Stimulated activated naive CD8-positive, alpha-beta T cell treated with anti-CD3 and anti-CD28 coated beads, Interleukin-15, amount 100 ng/mL, for 72 hours (primary cell): ENCODE measurements around the gene SOCS7.

ENCODE experiments used
- ATAC-seq: fragments of 150-1000 bp; cut with Tn5 transposase; 2 replicates; pipeline ENCODE4 v1.10.0; 2021; ENCODE audit warnings: mild to moderate bottlenecking, moderate library complexity
- DNase-seq, 2 donors: peaks; one replicate each; pipeline ENCODE4 v3.0.0; 2021 to 2022
- H3K27ac Mint-ChIP-seq, 2 donors: one replicate each; pipeline ENCODE4 v1.8.0; 2022; ENCODE audit warnings: mild to moderate bottlenecking in 2 of 2, mixed read lengths in 2 of 2, moderate library complexity in 2 of 2
- H3K27me3 Mint-ChIP-seq: one replicate; pipeline ENCODE4 v1.8.0; 2022; ENCODE audit warnings: mixed read lengths
- H3K4me1 Mint-ChIP-seq: one replicate; pipeline ENCODE4 v1.8.0; 2022; ENCODE audit warnings: mild to moderate bottlenecking, mixed read lengths
- H3K4me3 Mint-ChIP-seq, 2 donors: one replicate each; pipeline ENCODE4 v1.8.0; 2022; ENCODE audit warnings: mild to moderate bottlenecking in 2 of 2, mixed read lengths in 2 of 2, moderate library complexity in 1 of 2
- H3K9me3 Mint-ChIP-seq, 2 donors: one replicate each; pipeline ENCODE4 v1.8.0; 2022; ENCODE audit warnings: mixed read lengths in 2 of 2

The SOCS7 gene

DNA sequence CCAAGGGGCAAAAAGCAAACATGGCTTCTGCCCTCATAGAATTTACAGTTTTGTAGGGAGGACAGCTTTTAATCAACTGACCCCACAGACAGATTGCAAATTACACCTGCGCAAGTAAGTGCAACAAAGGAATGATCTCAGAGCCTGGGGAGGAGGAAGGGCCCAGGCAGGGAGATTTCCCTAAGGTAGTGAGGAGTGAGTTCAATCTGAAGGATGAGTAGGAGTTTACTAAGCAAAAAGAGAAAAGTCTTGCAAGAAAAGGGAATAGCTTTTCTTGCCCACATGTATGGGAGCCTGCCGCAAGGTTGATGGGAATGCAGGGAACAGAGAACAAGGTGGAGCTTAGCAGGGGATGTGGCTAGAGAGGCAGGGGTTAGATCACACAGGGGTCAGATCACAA, 1.6 kb upstream of the SOCS7 start:
- peaks cover 50% of the 10 kb centered on the region for H3K4me1 Mint-ChIP-seq
- H3K27me3 Mint-ChIP-seq: no peaks in the 10 kb centered on the region
- H3K9me3 Mint-ChIP-seq: no peaks in the 10 kb centered on the region
- peak overlapping the region; percentile 23 to 27 for H3K4me3 Mint-ChIP-seq
- ATAC-seq (no peak), DNase-seq (no peak)
- H3K27ac Mint-ChIP-seq: no peak overlapping the region

DNA sequence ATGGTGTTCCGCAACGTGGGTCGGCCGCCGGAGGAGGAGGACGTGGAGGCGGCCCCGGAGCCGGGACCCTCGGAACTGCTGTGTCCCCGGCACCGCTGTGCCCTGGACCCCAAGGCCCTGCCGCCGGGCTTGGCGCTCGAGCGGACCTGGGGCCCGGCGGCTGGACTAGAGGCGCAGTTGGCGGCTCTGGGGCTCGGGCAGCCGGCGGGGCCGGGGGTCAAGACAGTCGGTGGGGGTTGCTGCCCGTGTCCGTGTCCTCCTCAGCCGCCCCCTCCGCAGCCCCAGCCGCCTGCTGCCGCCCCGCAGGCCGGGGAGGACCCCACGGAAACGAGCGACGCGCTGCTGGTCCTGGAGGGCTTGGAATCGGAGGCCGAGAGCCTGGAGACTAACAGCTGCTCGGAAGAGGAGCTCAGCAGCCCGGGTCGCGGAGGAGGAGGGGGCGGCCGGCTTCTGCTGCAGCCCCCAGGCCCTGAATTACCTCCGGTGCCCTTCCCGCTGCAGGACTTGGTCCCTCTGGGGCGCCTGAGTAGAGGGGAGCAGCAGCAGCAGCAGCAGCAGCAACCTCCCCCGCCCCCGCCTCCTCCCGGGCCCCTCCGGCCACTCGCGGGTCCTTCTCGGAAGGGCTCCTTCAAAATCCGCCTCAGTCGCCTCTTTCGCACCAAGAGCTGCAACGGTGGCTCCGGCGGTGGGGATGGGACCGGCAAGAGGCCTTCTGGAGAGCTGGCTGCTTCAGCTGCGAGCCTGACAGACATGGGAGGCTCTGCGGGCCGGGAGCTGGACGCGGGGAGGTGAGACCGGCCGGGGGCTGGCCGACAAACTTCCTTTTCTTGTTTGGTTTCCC, 821 bp downstream of the SOCS7 start:
- Mint-ChIP-seq H3K4me1 (peaks cover 71% of the 10 kb centered on the region), H3K27me3 (no peaks in the 10 kb centered on the region), H3K9me3 (no peaks in the 10 kb centered on the region), H3K4me3 (peak overlapping the region; percentile 82 to 88), H3K27ac (peak overlapping the region; percentile 67 to 76)
- ATAC-seq: peak; percentile 39
- peak; percentile 30 to 39 for DNase-seq

DNA sequence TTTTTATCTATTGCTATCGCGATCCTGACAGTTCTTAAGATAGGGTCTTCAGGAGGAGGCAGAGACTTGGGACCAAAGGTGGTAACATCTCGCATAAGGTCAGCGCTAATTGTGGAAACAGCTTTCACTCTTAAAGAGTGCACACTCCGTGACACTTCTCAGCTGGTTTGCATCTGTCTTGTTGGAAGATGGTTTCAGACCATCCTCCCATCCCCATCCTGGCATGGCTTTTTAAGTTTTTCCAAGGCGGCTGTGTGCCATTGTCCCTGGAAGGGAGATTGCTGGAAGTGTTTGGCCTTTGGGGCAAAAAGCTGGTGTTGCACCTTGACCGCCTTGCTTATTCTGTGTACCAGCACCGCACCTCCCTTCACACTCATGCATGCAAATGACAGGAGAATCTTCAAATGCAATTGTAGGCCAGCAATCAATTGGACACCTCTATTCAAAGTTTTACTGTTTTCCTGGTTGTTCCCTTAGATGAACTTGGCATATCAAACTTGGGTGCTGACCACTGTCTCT, 1.5 kb downstream of the SOCS7 start:
- Mint-ChIP-seq H3K27ac (peak overlapping the region; percentile 67 to 76), H3K4me1 (peaks cover 75% of the 10 kb centered on the region), H3K27me3 (no peaks in the 10 kb centered on the region), H3K4me3 (peak overlapping the region; percentile 82 to 88), H3K9me3 (no peaks in the 10 kb centered on the region)
- ATAC-seq (no peak), DNase-seq (no peak)

DNA sequence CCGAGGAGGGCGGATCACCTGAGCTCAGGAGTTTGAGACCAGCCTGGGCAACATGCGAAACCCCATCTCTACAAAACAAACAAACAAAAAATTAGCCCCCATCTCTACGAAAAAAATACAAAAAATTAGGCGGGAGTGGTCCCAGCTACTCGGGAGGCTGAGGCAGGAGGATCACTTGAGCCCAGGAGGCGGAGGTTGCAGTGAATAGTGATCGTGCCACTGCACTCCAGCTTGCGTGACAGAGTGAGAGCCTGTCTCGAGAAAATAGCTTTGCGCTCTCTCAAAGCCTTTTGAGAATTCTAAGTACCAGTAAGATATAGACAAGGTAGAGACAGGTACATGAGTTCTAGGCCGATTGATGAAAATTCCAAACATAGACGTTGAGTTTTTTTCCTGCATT, 2.0 kb downstream of the SOCS7 start:
- H3K27ac Mint-ChIP-seq: no peak overlapping the region

DNA sequence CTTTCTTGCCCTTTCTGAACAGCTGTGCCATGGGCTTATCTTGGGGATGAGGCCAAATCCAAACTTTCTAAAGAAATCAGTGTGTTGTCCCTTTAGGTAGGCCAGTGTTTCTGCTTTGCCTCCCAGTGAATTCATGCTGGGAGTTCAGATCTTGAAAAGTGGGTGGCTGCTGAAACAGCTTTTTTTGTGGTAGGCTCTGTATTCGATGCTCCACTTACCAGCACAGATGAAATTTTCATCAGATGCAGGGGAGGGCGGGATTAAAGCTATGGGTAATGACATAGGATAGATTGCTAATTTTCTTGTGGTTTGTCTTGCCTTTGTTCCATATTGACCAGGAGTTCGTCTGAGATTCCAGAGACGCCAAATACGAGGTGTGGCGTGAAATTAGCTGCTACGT, 2.8 kb downstream of the SOCS7 start:
- H3K4me3 Mint-ChIP-seq: peak overlapping the region; percentile 6 to 36
- H3K4me1 Mint-ChIP-seq: peaks cover 67% of the 10 kb centered on the region
- no peaks in the 10 kb centered on the region for H3K9me3 Mint-ChIP-seq
- no peak overlapping the region for H3K27ac Mint-ChIP-seq
- DNase-seq: no peak
- H3K27me3 Mint-ChIP-seq: no peaks in the 10 kb centered on the region
- no peak for ATAC-seq

More for the DNA sequence above, 2.0 kb downstream of the SOCS7 start:
- Mint-ChIP-seq H3K9me3 (no peaks in the 10 kb centered on the region), H3K27me3 (no peaks in the 10 kb centered on the region), H3K4me1 (peaks cover 75% of the 10 kb centered on the region), H3K4me3 (peak overlapping the region; percentile 82 to 88)
- ATAC-seq (no peak), DNase-seq (no peak)

DNA sequence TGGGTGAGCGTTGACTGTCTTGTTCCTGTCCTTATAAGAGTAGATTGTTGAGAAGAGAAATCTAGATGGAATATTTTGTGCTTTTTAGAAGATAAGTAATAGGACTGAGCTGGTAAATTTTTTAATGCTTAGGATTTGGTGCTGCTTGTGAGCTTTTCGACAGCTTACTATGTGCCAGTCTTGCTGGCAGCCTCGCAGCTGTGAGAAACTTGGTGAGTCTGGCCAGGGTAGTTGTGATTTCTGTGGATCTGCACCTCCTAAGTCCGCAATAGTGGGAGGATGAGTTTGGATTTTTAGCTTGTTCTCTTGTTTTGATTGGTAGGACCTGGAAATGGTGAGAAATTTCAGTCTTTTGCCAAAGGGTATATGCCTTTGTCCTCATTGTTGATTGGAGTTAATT, 3.6 kb downstream of the SOCS7 start:
- Mint-ChIP-seq H3K27ac (no peak overlapping the region), H3K4me1 (peaks cover 59% of the 10 kb centered on the region), H3K27me3 (no peaks in the 10 kb centered on the region), H3K9me3 (no peaks in the 10 kb centered on the region), H3K4me3 (peak overlapping the region in 1 of 2 donors; percentile 2)
- no peak for ATAC-seq
- DNase-seq: no peak

DNA sequence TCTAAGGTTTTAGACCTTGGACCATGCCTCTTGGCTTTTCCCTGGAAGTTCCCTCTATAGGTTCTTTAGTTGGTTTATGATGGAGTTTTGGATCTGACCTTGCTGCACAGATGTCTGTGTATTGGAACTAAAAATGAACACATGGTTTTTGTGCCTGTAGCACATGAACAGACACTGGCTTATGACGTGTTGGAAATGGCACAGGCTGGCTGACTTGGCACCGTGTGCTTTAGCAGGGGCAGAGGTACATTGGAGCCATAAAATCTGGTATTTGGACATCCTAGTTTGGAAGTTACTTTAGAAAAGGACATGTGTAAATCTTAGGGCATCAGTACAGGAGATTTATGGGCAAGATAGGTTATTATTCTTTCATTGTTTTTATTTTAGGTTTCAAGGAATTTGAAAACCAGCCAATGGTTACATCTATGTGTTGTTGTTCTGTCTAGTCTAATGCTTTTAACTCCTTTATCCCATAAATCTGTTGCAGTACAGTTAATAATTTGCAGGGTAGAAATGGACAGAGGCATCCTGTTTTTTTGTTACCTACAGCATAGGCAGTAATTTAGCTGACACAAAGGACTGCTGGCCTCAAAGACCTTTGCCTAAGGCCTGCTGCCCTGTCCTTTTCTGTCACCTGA, 6.0 kb downstream of the SOCS7 start:
- Mint-ChIP-seq H3K4me1 (peaks cover 46% of the 10 kb centered on the region), H3K9me3 (no peaks in the 10 kb centered on the region), H3K4me3 (no peak overlapping the region), H3K27ac (no peak overlapping the region), H3K27me3 (no peaks in the 10 kb centered on the region)
- DNase-seq (no peak), ATAC-seq (no peak)

DNA sequence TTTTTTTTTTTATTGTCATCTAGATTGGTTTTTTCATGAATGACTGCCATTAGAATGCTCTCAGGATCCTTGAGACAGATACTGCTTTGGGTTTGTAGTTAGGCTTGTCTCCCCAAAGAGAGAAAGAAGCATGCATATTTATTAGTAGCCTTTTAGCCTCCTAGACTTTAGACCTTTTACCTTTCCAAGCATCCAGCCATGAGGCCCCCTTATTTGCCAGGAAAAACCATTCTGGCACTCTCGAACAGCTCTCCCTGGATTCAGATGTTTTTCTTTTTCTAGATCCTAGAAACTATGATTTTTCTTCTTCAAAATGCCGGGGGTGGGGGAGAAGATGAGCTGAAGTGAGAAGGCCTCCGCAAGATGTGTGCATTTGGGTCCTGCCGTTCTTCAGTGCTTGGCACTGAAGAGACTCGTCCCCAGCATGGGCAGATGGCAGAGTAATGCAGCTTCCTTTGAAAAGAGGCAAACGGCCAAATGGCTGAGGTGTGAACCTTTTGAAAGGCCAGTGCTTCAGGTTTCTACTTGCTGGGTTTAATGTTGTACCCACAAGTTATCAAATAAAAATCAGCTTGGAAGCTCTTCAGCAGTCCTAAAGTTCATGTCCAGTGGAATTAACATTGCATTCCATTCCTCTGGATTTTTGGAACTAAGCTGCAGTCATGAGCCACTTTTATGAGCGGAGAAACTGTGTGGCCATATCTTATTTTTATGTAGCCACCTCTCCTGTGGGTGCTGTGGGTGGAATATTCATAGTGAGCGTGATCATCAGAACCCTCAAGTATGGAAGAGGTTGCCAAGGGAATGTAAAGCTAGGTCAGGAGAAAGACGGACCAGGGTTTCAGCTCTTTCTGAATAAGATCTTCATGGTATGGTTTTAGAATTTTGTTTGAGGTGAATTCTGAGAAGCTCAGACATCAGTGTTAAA, 7.2 kb downstream of the SOCS7 start:
- H3K27me3 Mint-ChIP-seq: no peaks in the 10 kb centered on the region
- H3K9me3 Mint-ChIP-seq: no peaks in the 10 kb centered on the region
- peak overlapping the region in 1 of 2 donors; percentile 14 for H3K27ac Mint-ChIP-seq
- DNase-seq: no peak
- H3K4me3 Mint-ChIP-seq: no peak overlapping the region
- peaks cover 37% of the 10 kb centered on the region for H3K4me1 Mint-ChIP-seq
- no peak for ATAC-seq

DNA sequence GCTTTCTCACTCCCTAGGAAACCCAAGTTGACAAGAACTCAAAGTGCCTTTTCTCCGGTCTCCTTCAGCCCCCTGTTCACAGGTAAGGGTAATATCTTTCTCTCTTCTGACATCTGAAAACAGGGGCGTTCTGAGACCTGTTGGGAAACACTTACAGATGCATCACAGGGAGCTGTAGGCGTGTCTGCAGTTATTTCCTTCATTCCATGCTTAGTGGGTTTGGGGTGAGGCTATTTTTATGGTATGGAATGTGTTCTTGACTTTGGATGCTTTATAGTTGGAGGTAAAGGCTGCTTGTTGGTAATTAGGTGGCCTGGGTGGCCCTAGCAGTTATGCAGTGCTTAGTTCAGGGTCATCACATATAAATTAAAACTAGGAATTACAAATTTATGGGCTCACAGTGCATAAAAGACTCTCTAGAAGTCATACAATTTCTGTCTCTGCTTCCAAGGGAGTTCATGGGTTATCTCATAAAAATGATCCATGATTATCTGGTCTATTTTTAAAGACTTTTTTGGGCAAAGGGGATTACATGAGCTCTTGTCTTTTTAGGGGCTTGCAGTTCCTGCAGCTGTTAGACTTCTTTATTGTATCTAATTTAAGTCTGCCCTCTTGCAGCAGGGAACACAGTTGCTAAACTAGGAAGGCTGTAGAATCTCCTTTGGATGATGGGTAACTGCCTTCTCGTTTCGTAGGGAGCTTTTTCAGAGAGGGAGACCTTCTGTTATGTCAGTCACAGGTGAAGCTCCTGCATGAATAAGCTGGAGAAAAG, 10.2 kb downstream of the SOCS7 start:
- ATAC-seq (no peak), DNase-seq (no peak)
- Mint-ChIP-seq H3K27ac (no peak overlapping the region), H3K27me3 (no peaks in the 10 kb centered on the region), H3K4me3 (no peak overlapping the region), H3K4me1 (peaks cover 10% of the 10 kb centered on the region), H3K9me3 (no peaks in the 10 kb centered on the region)

DNA sequence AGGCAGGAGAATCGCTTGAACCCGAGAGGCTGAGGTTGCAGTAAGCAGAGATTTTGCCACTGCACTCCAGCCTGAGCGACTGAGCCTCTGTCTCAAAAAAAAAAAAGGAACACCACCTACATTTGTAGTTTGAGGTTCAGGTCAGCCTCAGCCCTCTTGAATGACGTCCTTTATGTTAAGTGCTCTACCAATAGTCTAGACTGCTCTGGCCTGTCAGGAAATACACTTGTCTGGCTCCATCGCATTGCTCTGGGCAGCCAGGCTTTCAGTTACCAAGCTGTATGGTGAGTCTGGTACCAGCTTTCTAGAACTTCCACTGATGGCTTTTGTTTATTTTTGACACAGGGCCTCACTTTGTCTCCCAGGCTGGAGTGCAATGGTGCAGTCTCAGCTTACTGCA, 11.4 kb downstream of the SOCS7 start:
- no peaks in the 10 kb centered on the region for H3K27me3 Mint-ChIP-seq
- ATAC-seq: no peak
- peak overlapping the region in 1 of 2 donors; percentile 42 for H3K27ac Mint-ChIP-seq
- no peak for DNase-seq
- no peaks in the 10 kb centered on the region for H3K4me1 Mint-ChIP-seq
- no peaks in the 10 kb centered on the region for H3K9me3 Mint-ChIP-seq
- H3K4me3 Mint-ChIP-seq: no peak overlapping the region

DNA sequence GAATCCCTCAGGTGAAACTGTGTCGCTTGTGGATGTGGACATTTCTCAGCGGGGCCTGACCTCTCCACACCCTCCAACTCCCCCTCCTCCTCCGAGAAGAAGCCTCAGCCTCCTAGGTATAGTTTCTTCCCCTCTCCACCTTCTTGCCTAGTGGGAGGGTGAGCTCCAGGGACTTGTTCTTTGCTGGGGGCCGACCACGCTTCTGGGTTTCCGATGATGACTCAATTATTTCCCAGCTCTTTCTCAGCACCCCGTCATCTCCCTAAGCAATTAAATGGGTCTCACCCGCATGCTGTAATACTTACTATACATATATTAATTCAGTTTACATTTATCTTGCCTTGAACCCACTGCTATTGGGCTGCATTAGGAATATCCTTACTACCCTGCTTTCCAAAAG, 13.1 kb downstream of the SOCS7 start:
- ATAC-seq: no peak
- no peaks in the 10 kb centered on the region for H3K27me3 Mint-ChIP-seq
- H3K9me3 Mint-ChIP-seq: no peaks in the 10 kb centered on the region
- H3K4me3 Mint-ChIP-seq: no peak overlapping the region
- peak overlapping the region in 1 of 2 donors; percentile 80 for H3K27ac Mint-ChIP-seq
- DNase-seq: no peak
- H3K4me1 Mint-ChIP-seq: no peaks in the 10 kb centered on the region

DNA sequence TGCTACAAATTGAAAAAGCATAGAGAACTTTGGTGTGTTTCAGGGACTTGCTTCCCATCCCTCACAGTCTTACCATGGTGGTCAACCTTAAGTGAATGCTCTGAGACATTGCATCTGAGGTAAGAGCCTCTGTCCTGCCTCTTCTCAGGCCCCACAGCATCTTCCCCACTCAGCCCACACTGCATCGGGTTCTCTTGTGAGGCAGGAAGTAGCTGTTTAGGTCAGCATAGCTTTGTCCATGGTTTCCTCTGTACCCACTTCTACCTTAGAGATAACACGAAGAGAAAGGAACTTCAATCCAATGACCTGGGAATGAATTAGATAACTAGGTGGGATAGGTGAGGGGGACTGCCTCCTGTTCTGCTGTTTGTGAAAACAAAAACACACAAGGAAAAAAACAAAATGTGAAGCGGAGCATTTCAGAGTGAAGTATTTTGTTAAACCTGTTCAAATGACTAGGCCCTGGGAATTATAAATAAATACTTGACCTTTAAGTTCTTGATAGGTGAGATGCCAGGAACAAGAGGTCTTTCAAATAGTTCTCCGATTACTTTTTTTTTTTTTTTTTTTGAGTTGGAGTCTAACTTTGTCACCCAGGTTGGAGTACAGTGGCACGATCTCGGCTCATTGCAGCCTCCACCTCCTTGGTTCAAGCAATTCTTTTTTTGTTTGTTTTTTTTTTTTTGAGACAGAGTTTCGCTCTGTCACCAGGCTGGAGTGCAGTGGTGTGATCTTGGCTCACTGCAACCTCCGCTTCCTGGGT, 17.7 kb downstream of the SOCS7 start:
- Mint-ChIP-seq H3K27ac (no peak overlapping the region), H3K4me3 (no peak overlapping the region), H3K4me1 (no peaks in the 10 kb centered on the region), H3K27me3 (no peaks in the 10 kb centered on the region), H3K9me3 (no peaks in the 10 kb centered on the region)
- DNase-seq (no peak), ATAC-seq (no peak)

DNA sequence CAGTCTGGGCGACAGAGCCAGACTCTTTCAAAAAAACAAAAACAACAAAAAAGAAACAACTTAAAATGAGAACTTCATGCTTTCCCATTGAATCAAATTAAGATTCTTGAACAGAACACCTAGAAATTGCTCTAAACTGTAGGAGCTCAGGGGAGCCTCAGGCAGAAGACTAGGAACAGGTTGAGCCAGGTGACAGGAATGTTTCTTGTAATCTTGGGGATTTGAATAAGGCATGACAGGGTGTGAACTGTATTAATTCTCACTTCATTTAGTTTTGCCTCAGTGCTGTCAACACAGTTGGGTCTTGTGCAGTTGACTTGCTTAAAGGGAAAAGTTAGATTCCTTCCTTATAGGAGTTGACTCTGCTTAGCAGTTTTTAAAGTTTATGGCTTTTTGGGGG, 27.8 kb downstream of the SOCS7 start:
- Mint-ChIP-seq H3K4me3 (no peak overlapping the region), H3K9me3 (no peaks in the 10 kb centered on the region), H3K4me1 (no peaks in the 10 kb centered on the region), H3K27me3 (no peaks in the 10 kb centered on the region), H3K27ac (no peak overlapping the region)
- no peak for ATAC-seq
- DNase-seq: no peak

DNA sequence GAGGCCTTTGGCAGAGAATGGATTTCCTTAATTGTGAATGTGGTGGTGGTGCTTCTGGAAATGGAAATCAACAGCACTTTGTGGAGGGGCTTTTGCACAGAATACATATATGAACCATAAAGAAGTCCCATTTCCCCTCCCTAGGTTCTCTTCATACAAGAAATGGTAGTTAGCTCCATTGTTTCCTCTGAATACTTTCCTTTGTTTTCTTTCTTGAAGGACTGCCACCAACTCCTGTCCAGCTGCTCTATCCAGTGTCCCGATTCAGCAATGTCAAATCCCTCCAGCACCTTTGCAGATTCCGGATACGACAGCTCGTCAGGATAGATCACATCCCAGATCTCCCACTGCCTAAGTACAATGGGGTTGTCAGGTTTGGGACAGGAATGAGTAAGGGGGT, 43.4 kb downstream of the SOCS7 start:
- ATAC-seq (no peak), DNase-seq (no peak)
- Mint-ChIP-seq H3K27ac (no peak overlapping the region), H3K27me3 (no peaks in the 10 kb centered on the region), H3K4me3 (no peak overlapping the region), H3K4me1 (no peaks in the 10 kb centered on the region), H3K9me3 (no peaks in the 10 kb centered on the region)
